Karpas-422 (cell line): ENCODE data around the gene PBRM1. TPM values are rescaled to one million over a fixed set of nuclear protein-coding genes. Genes with fewer than 3 reads are reported as not detected.

Source experiments
- DNase-seq: peaks from one replicate; pipeline ENCODE4 v3.0.0-alpha.2; 2015
- H2AFZ ChIP-seq: fragments of 200-600 bp; sonication (generic); 2 replicates; pipeline ENCODE4 v1.6.1; 2014; ENCODE audit warnings: antibody characterized with exemption, low read length, mixed read lengths
- H3K27ac ChIP-seq: fragments of 200-600 bp; sonication (generic); 2 replicates; pipeline ENCODE4 v1.5.1; 2014; ENCODE audit warnings: mild to moderate bottlenecking, low read length, moderate library complexity
- H3K27me3 ChIP-seq: fragments of 200-600 bp; sonication (generic); 2 replicates; pipeline ENCODE4 v1.6.1; 2014; ENCODE audit warnings: low read length, mixed read lengths
- H3K36me3 ChIP-seq: fragments of 200-600 bp; sonication (generic); 2 replicates; pipeline ENCODE4 v1.6.1; 2014; ENCODE audit warnings: low read length, mixed read lengths; ENCODE audit not compliant: insufficient read depth
- H3K4me1 ChIP-seq: fragments of 200-600 bp; sonication (generic); 2 replicates; pipeline ENCODE4 v1.6.1; 2014; ENCODE audit warnings: mild to moderate bottlenecking, low read length, mixed read lengths
- H3K4me2 ChIP-seq: fragments of 200-600 bp; sonication (generic); 2 replicates; pipeline ENCODE4 v1.6.1; 2014; ENCODE audit warnings: low read length, low read depth, mild to moderate bottlenecking; ENCODE audit not compliant: poor library complexity, severe bottlenecking
- H3K4me3 ChIP-seq: fragments of 200-600 bp; sonication (generic); 2 replicates; pipeline ENCODE4 v1.5.1; 2014; ENCODE audit warnings: mild to moderate bottlenecking, antibody characterized with exemption, low read length, mixed read lengths
- H3K79me2 ChIP-seq: fragments of 200-600 bp; sonication (generic); 2 replicates; pipeline ENCODE4 v1.6.1; 2014; ENCODE audit warnings: mild to moderate bottlenecking, low read length, mixed read lengths
- H3K9ac ChIP-seq: fragments of 200-600 bp; sonication (generic); 2 replicates; pipeline ENCODE4 v1.6.0; 2014; ENCODE audit warnings: low read length
- H3K9me2 ChIP-seq: fragments of 200-600 bp; sonication (generic), shearing (Covaris generic); replicated peaks from 2 replicates; pipeline ENCODE4 v1.6.0; 2014; ENCODE audit warnings: mild to moderate bottlenecking, low read length, moderate library complexity; ENCODE audit not compliant: insufficient read depth
- H3K9me3 ChIP-seq: fragments of 300-700, 200-600 bp; sonication (generic); 2 replicates; pipeline ENCODE4 v1.6.1; 2014; ENCODE audit warnings: low read length, mixed read lengths
- H4K20me1 ChIP-seq: fragments of 200-600 bp; sonication (generic); 2 replicates; pipeline ENCODE4 v1.6.1; 2014; ENCODE audit warnings: mild to moderate bottlenecking, antibody characterized with exemption, low read length, low read depth; ENCODE audit not compliant: insufficient read depth
- total RNA-seq: library from RNA; depleted of rRNA; stranded (reverse); fragments of >200 nt; shearing (Covaris generic); gene quantifications from 2 replicates; pipeline ENCODE4 v1.2.3, GENCODE V29; 2014; ENCODE audit warnings: low replicate concordance

PBRM1 gene
- total RNA-seq, 1 experiment from 2014 or later = 53.3 TPM

DNA sequence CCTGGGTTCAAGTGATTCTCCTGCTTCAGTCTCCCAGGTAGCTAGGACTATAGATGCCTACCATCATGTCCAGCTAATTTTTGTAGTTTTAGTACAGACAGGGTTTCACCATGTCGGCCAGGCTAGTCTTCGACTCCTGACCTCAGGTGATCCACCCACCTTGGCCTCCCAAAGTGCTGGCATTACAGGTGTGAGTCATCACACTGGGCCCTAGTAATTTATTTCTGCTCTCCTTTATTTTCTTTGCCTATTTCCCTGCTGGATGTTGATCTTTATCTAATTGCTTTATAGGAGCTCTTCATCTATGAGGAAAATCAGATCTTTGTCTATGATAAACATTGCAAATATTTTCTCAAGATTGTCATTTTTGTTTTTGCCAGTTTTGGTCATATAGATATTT lies 117.6 kb downstream of the PBRM1 start:
- Histone ChIP-seq H3K9me2 (no peaks in the 10 kb centered on the region), H3K27ac (no peak overlapping the region), H4K20me1 (no peaks in the 10 kb centered on the region), H3K36me3 (peaks cover 10% of the 10 kb centered on the region; the same call in 1 of the 2 replicates), H3K4me2 (no peak overlapping the region), H2AFZ (no peak overlapping the region), H3K4me1 (no peaks in the 10 kb centered on the region), H3K79me2 (no peaks in the 10 kb centered on the region), H3K4me3 (no peak overlapping the region), H3K9ac (no peak overlapping the region), H3K9me3 (no peaks in the 10 kb centered on the region), H3K27me3 (no peaks in the 10 kb centered on the region)
- DNase-seq = no peak

DNA sequence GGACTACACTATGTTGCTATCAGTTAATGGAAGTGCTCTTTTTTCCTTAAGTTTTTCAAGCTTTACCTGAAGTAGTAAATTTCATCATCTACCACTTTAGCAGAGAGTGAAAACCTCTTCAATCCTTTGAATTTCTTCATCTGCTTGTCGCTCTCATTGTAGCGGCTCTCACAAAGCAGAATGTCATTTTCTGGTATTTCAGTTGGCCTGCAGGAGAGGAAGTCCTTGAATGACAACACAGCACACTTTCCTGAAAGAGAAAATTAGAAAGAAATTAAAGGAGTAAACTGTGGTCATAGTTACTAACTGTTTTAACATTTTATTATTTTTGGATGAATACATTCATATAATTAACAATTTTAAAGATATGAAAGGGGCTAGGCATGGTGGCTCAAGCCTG lies 121.7 kb downstream of the PBRM1 start:
- Histone ChIP-seq H4K20me1 (no peaks in the 10 kb centered on the region), H3K36me3 (peaks cover 24% of the 10 kb centered on the region; the same call in 1 of the 2 replicates), H3K4me3 (no peak overlapping the region)

DNA sequence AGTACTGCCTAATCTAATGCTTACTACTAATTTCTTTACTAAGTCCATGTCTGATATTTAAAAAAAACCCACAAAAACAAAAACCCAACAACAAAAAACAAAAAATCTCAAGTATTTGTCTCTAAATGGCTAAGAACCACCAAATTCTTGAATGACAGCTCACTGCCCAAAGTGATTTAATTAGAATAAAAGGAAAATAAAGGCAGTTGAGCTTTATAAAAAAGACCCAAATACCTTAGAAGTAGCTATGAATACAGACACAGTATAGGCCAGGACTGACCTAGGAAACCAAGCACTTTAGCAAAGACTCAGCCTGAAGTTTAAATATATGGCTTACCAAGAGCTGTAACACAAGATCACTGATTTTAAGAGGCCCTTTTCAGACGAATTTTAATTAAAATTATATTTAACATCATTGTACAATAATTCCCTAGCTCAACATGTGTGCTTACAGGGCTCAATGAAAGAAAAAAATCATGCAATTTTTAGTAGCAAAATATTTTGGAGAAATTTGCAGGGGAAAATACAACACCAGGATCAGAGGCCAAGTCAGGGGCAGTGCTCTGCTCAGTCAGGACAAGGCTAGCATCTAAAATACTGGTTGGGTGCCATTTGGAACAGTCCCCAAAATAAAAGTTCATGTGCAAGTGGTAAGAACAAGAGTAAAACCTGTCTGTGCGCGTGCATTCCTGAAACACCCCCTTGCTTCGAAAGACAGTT lies 124.5 kb downstream of the PBRM1 start:
- Histone ChIP-seq H3K36me3 (peaks cover 31% of the 10 kb centered on the region; the same call in 1 of the 2 replicates), H3K9me2 (no peaks in the 10 kb centered on the region), H3K4me1 (no peaks in the 10 kb centered on the region), H4K20me1 (no peaks in the 10 kb centered on the region), H3K9me3 (no peaks in the 10 kb centered on the region), H3K4me2 (no peak overlapping the region), H3K4me3 (no peak overlapping the region), H3K79me2 (no peaks in the 10 kb centered on the region), H3K9ac (no peak overlapping the region), H3K27ac (no peak overlapping the region), H3K27me3 (no peaks in the 10 kb centered on the region), H2AFZ (no peak overlapping the region)
- DNase-seq = no peak

More for the DNA sequence above, 121.7 kb downstream of the PBRM1 start:
- H2AFZ ChIP-seq = no peak overlapping the region
- no peak overlapping the region for H3K4me2 ChIP-seq
- no peaks in the 10 kb centered on the region for H3K9me2 ChIP-seq
- H3K79me2 ChIP-seq = no peaks in the 10 kb centered on the region
- H3K4me1 ChIP-seq = no peaks in the 10 kb centered on the region
- H3K9ac ChIP-seq = no peak overlapping the region
- H3K27ac ChIP-seq = no peak overlapping the region
- H3K27me3 ChIP-seq = no peaks in the 10 kb centered on the region
- H3K9me3 ChIP-seq = no peaks in the 10 kb centered on the region
- no peak for DNase-seq

DNA sequence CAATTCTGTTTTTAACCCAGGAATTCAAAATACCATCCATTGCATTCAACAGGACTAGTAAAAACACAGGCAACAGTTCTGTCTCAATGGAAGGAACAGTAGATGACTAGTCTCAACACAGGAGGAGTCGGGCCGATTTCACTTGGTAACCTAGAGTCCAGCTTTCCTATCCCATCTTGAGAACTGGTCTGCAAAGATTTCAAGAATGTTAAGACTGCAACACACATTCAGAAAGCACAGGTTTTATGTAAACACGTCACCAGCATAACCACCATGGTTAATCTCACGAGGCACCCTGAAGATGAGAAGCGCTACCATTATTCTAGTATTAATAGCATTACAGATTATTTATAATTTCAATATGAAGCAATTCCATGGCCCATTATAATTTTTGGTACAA lies 127.3 kb downstream of the PBRM1 start:
- no peaks in the 10 kb centered on the region for H3K9me3 ChIP-seq
- no peak overlapping the region for H2AFZ ChIP-seq
- no peaks in the 10 kb centered on the region for H4K20me1 ChIP-seq
- H3K9me2 ChIP-seq = no peaks in the 10 kb centered on the region
- H3K4me2 ChIP-seq = no peak overlapping the region
- H3K79me2 ChIP-seq = peaks cover 6% of the 10 kb centered on the region; the same call in 1 of the 2 replicates
- H3K36me3 ChIP-seq = peaks cover 33% of the 10 kb centered on the region; the same call in 1 of the 2 replicates
- no peak overlapping the region for H3K27ac ChIP-seq
- no peaks in the 10 kb centered on the region for H3K4me1 ChIP-seq
- H3K4me3 ChIP-seq = no peak overlapping the region
- no peak for DNase-seq
- no peak overlapping the region for H3K9ac ChIP-seq
- no peaks in the 10 kb centered on the region for H3K27me3 ChIP-seq

DNA sequence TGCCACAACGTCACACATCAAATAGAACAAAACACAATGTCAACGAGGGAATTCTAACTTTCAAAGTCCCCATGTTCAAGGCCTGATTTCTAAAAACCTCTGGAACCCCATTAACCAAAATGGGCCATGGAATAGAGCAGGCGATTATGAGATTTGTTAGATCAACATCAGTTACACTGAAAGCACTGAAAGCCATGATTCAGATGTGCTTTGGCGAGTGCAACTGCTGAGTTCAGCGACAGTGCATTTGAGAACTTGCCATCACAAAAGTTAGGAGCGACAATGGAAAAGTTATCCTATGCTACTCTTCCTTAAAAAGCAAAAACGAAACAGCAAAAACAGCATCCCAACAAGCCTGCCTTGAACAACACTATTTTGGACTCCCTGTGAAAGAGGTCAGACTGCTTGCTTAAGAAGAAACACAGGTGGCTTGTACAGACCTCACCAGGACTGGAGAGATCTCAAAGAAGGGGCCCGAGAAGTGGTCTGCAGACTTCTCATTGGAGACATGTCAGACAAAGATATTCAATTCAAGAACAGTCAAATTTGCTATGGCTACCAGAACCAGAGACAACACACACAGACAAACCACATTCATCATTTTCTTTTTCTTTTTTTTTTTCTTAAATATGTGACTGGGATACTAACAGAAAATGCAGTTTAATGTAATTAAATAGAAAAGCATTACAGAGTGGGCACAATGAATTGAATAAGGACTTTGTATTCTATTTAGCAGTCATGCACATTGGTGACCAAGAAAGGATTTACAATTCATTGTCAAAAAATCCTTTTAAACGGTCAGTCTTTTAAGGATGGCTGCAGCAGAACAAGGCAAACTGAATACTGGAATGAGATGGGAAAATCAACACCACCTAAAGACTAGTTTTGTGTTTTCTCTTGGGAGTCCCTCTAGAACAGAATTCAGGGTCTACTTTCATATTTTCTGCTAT lies 128.4 kb downstream of the PBRM1 start:
- Histone ChIP-seq H3K4me3 (no peak overlapping the region), H3K79me2 (peaks cover 6% of the 10 kb centered on the region; the same call in 1 of the 2 replicates), H3K27ac (no peak overlapping the region), H3K4me1 (no peaks in the 10 kb centered on the region), H3K27me3 (no peaks in the 10 kb centered on the region), H3K9ac (no peak overlapping the region), H3K9me3 (no peaks in the 10 kb centered on the region), H3K4me2 (no peak overlapping the region), H2AFZ (no peak overlapping the region), H3K9me2 (no peaks in the 10 kb centered on the region), H4K20me1 (no peaks in the 10 kb centered on the region), H3K36me3 (peaks cover 31% of the 10 kb centered on the region; the same call in 1 of the 2 replicates)
- no peak for DNase-seq

DNA sequence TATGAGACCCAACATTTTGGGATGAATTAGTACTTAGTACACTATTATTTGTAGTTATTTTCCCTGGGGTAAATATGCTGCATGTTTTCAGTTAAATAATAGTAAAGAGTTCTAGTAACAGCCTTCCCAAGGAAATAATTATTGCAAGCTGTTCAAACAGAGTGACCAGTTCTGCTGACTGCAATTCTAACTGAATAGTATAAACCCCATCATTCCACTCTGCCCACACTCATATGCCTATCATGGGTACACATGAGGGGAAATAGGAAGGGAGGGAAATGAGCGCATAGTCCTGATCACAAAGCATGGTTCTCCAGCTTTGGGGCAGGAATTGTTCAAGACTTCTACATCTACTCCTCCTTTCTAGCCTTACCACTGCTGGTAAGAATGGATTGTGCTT lies 130.7 kb downstream of the PBRM1 start:
- H2AFZ ChIP-seq = no peak overlapping the region
- H3K9ac ChIP-seq = no peak overlapping the region
- H3K27ac ChIP-seq = no peak overlapping the region
- no peaks in the 10 kb centered on the region for H3K27me3 ChIP-seq
- H3K79me2 ChIP-seq = peaks cover 6% of the 10 kb centered on the region; the same call in 1 of the 2 replicates
- no peak for DNase-seq
- H3K9me3 ChIP-seq = no peaks in the 10 kb centered on the region
- H3K4me3 ChIP-seq = no peak overlapping the region
- no peaks in the 10 kb centered on the region for H4K20me1 ChIP-seq
- H3K9me2 ChIP-seq = no peaks in the 10 kb centered on the region
- no peak overlapping the region for H3K4me2 ChIP-seq
- H3K4me1 ChIP-seq = no peaks in the 10 kb centered on the region
- peaks cover 26% of the 10 kb centered on the region; the same call in 1 of the 2 replicates for H3K36me3 ChIP-seq

DNA sequence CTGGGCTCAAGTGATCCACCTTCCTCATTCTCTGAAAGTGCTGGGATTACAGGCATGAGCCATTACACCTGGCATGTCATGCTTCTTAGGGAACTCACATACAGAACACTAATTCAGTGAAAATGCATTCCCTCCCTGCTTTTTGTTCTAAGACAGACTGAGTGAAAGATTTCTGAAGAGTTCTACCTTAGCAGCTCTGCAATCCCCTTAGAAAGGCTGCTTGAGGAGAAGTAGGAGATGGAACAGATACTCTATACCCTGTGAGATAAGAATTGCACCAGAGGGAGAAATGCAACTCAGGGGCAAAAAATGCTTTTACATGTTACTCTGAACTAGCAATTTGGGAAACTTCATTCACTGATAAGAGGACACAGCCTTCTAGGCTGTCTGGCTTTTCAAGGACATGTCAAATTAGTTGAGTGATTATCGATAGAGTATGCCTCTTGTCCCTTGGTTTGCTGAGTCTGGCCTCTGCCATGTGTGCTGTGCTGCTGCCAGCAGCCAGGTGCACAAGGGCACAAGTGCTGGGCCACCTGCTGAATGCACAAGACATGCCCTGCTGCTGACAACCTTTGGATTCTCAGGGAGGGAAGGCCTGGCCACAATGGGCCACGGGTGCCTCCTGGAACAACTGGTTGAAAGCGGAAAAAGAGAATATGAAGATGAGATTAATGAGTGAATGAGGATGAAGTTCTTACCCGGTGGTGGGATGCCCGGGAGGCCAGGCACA lies 131.5 kb downstream of the PBRM1 start:
- Histone ChIP-seq H3K9ac (no peak overlapping the region), H3K36me3 (peaks cover 20% of the 10 kb centered on the region; the same call in 1 of the 2 replicates)

More for the DNA sequence above, 131.5 kb downstream of the PBRM1 start:
- no peaks in the 10 kb centered on the region for H3K27me3 ChIP-seq
- no peaks in the 10 kb centered on the region for H3K9me3 ChIP-seq
- H2AFZ ChIP-seq = no peak overlapping the region
- no peak for DNase-seq
- no peak overlapping the region for H3K4me2 ChIP-seq
- no peaks in the 10 kb centered on the region for H3K4me1 ChIP-seq
- peaks cover 6% of the 10 kb centered on the region; the same call in 1 of the 2 replicates for H3K79me2 ChIP-seq
- H3K9me2 ChIP-seq = no peaks in the 10 kb centered on the region
- H3K27ac ChIP-seq = no peak overlapping the region
- H4K20me1 ChIP-seq = no peaks in the 10 kb centered on the region
- H3K4me3 ChIP-seq = no peak overlapping the region
